GM12801 (cell line): ENCODE results near the gene SLC5A6.

Experiments used
- TF ChIP-seq, protein P1 (sequence below): IDR thresholded peaks from one replicate; pipeline ENCODE4 v1.5.1; 2011; ENCODE audit warnings: control low read depth; ENCODE audit not compliant: insufficient read length; ENCODE audit errors: extremely low read depth

The SLC5A6 gene

DNA sequence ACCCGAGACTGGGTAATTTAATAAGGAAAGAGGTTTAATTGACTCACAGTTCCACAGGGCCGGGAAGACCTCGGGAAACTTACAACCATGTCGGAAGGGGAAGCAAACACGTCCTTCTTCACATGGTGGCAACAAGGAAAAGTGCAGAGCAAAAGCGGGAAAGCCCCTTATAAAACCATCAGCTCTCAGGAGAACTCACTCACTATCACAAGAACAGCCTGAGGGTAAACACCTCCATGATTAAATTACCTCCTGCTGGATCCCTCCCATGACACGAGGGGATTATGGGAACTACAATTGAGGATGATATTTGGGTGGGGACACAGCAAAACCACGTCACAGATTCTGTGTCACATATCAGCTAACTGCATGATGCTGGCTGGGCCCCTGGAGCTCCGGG, 51.9 kb downstream of the SLC5A6 start:
- TF ChIP-seq, protein P1, sequence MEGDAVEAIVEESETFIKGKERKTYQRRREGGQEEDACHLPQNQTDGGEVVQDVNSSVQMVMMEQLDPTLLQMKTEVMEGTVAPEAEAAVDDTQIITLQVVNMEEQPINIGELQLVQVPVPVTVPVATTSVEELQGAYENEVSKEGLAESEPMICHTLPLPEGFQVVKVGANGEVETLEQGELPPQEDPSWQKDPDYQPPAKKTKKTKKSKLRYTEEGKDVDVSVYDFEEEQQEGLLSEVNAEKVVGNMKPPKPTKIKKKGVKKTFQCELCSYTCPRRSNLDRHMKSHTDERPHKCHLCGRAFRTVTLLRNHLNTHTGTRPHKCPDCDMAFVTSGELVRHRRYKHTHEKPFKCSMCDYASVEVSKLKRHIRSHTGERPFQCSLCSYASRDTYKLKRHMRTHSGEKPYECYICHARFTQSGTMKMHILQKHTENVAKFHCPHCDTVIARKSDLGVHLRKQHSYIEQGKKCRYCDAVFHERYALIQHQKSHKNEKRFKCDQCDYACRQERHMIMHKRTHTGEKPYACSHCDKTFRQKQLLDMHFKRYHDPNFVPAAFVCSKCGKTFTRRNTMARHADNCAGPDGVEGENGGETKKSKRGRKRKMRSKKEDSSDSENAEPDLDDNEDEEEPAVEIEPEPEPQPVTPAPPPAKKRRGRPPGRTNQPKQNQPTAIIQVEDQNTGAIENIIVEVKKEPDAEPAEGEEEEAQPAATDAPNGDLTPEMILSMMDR: no peak

DNA sequence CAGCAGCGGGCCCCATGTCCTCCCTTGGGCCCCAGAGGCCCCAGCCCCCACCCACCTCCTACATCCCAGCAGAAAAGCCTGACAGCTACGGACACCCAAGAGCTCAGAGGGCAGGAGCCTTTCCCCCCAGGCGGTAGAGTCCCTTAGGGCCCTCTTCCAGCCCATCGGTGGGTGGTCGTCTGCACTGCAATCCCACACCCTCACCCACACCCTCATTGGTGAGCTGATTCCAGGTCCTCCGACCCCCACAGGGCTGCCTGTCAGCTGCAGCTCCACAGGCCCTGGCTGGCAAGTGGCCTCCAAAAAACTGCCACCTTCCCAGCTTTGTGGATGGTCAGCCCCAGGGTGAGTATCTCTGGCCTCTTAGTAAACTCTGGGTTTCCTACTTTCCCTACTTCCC, 52.8 kb downstream of the SLC5A6 start:
- TF ChIP-seq, protein P1: no peak

DNA sequence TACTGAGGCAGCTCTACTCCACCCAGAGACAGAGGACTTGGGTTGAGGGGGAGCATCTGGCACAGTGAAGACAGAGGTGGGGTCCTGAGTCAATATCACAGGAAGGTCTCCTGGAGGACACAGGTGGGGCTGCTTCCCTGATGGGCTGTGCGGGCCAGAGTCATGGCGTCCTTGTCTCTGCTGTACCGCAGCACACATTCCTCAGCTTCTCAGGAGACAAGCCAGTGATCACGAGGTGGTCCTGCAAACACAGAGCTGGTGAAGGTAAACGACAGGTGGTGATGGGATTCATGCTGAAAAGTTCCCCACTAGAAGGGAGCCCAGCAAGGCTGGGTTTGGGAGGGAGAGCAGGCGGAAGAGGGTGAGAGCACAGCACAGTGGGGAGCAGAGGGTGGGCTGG, 53.6 kb downstream of the SLC5A6 start:
- TF ChIP-seq, protein P1: no peak

DNA sequence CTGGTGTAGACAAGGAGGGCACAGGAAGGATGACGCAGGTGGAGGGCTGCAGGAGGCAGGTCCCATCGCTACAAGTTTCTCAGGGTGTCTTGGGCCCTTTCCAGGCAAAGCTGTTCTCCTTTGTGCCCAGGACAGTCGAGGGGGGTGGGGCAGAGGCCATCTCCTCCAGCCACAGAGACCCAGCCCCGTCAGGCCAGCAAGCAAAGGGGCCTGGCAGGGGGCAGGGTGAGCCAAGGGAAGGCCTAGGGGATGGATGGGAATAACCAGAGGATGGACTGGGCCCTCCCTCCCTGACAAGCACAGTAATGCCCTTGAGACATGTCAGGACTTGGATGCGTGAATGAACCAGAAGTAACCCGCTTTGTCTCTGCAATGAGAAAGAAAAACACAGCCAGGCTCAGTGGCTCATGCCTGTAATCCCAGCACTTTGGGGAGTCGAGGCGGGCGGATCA, 57.0 kb downstream of the SLC5A6 start:
- TF ChIP-seq, protein P1: no peak

DNA sequence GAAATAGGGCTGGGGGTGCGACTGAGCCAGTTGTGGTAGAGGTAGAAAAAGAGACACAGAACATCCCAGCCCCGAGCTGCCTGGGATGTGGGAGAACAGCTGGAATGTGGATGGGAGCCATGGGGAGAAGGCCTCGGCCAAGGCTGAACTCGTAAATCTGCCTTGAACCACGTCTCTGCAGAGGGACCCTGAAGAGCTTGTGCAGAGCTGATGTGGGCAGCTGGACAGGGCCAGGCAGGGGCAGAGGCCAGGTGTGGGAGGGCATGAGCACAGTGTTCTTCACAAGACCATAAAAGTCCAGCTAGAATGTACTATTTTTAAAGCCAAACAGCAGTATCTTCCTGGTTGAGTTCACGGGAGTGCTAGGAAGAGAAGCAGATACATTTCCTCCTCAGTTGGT, 57.6 kb downstream of the SLC5A6 start:
- TF ChIP-seq, protein P1: no peak

DNA sequence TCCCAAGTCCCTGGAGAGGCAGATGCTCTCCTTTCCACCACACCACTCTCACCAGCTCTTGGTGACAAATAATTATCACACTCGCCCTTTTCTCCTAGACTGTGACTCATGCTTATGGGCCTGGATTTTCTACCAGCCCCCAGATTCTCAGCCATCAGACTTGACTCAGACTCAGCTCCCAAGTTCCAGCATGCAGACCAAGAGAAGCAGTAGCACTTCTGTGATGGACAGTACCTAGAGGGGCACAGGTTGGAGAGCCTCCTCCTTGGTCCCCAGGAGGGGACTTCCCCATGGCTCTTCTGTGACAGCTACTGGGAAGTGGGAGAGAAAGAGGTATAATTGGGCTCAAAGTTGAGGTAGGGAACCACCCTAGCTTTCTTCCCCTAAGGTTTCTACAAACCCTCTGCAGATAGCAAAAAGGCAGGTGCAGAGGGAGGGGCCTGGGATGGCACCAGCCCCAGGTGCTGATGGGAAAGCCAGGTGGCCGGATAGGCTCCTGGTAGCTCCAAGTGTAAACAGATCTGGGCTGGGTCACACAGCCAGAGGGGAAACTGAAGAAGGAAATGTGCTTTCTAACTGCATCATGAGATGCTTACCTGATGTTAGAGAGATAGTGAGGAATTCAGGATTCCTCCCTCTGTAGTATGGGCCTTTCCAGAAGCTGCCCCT, 59.1 kb downstream of the SLC5A6 start:
- TF ChIP-seq, protein P1: no peak

DNA sequence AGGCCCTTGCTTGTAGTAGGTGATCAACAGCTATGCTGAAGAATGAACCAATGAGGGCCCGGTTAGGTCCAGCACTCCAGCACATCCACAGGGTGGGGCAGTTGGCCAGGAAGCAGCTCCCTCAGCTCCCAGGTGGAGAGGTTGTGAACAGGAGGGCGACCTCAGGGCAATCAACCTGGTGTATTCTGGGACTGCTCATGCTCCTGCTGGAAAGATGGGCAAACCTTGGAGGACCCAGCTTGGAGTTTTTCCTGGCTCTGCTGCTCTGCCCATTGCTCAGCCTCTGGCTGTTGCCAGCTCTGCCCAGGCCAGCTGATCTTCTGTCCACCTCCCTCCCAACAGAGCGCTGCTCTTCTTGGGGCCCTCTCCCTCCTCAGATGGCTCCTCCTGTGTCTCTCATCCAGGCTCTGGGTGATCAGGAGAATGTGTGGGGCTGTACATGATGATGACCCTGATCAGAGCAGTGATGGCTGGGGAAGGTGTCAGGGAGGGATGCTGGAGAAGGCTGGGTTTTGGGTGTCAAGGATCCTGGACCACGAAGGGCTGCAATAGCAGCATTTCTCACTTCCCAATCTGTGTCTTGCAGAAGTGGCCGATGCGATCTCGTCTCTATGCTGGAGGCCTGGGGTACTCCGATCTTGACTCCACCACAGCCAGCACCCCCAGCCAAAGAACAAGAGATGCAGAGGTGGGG, 59.8 kb downstream of the SLC5A6 start:
- TF ChIP-seq, protein P1: no peak
